HG02840 (cell line): ENCODE measurements around the gene ZNF296.

ENCODE experiments used
- ATAC-seq: cut with Tn5 transposase; IDR thresholded peaks from one replicate; pipeline ENCODE4 v1.9.1; 2021; ENCODE audit warnings: mild to moderate bottlenecking, moderate library complexity, moderate number of reproducible peaks; ENCODE audit not compliant: unreplicated experiment, low FRiP score

The ZNF296 gene

GRCh38 chr19:45063851-45064801 lies 12.2 kb downstream of the ZNF296 start:
- ATAC-seq = no peak

GRCh38 chr19:45061965-45062364 lies 14.3 kb downstream of the ZNF296 start:
- no peak for ATAC-seq

GRCh38 chr19:45059258-45059965 lies 16.9 kb downstream of the ZNF296 start:
- no peak for ATAC-seq

GRCh38 chr19:45058622-45059159 lies 17.6 kb downstream of the ZNF296 start:
- no peak for ATAC-seq

GRCh38 chr19:45057444-45057843 lies 18.8 kb downstream of the ZNF296 start:
- ATAC-seq = no peak

- no peak for ATAC-seq
These were observed 19.4 kb downstream of the ZNF296 start for GRCh38 chr19:45056831-45057230.

- no peak for ATAC-seq
These were observed 24.2 kb downstream of the ZNF296 start for GRCh38 chr19:45051929-45052579.

- no peak for ATAC-seq
These were observed 26.2 kb downstream of the ZNF296 start for GRCh38 chr19:45050036-45050435.

- no peak for ATAC-seq
These were observed 27.1 kb downstream of the ZNF296 start for GRCh38 chr19:45049073-45049736.

- ATAC-seq = no peak
These were observed 29.0 kb downstream of the ZNF296 start for GRCh38 chr19:45047188-45047797.

GRCh38 chr19:45046355-45046754 lies 29.9 kb downstream of the ZNF296 start:
- ATAC-seq = no peak

GRCh38 chr19:45045671-45046353 lies 30.5 kb downstream of the ZNF296 start:
- ATAC-seq = no peak

- ATAC-seq = no peak
These were observed 35.2 kb downstream of the ZNF296 start for GRCh38 chr19:45041125-45041524.

- ATAC-seq = no peak
These were observed 36.1 kb downstream of the ZNF296 start for GRCh38 chr19:45040059-45040771.

GRCh38 chr19:45038931-45039893 lies 37.1 kb downstream of the ZNF296 start, which contains the start of gene CLASRP:
TSS of gene CLASRP (plus strand) at chr19:45039045. CDS start at chr19:45040213, 1,168 bp downstream.
- peak; percentile 77 for ATAC-seq

- ATAC-seq = no peak
These were observed 38.7 kb downstream of the ZNF296 start for GRCh38 chr19:45037393-45038169.

GRCh38 chr19:45035755-45036154 lies 40.5 kb downstream of the ZNF296 start:
- no peak for ATAC-seq
